H9 (cell line): ENCODE results near the gene ZCCHC13. TPM values are rescaled to one million over a fixed set of nuclear protein-coding genes. Genes with fewer than 3 reads are reported as not detected.

Experiments
- DNase-seq: peaks from one replicate; pipeline ENCODE4 v3.0.0-alpha.2; 2017
- H2AFZ ChIP-seq: one replicate; pipeline ENCODE4 v1.6.1; 2013; ENCODE audit warnings: mild to moderate bottlenecking, low read length, control low read depth, moderate library complexity
- H2AK5ac ChIP-seq: 2 replicates; pipeline ENCODE4 v1.6.1; 2013; ENCODE audit warnings: low read length, control low read depth, mixed read lengths; ENCODE audit not compliant: insufficient read length
- H2BK120ac ChIP-seq: one replicate; pipeline ENCODE4 v1.6.1; 2013; ENCODE audit warnings: low read depth, mild to moderate bottlenecking, low read length, control low read depth, inconsistent platforms; ENCODE audit not compliant: poor library complexity, severe bottlenecking
- H2BK12ac ChIP-seq: 2 replicates; pipeline ENCODE4 v1.6.1; 2013; ENCODE audit warnings: low read length, control low read depth, mixed read lengths, low read depth; ENCODE audit not compliant: insufficient read length
- H2BK15ac ChIP-seq: 2 replicates; pipeline ENCODE4 v1.6.1; 2013; ENCODE audit warnings: low read depth, low read length, control low read depth
- H2BK20ac ChIP-seq: one replicate; pipeline ENCODE4 v1.6.1; 2013; ENCODE audit warnings: low read depth, mild to moderate bottlenecking, low read length, control low read depth, inconsistent platforms; ENCODE audit not compliant: poor library complexity, severe bottlenecking
- H2BK5ac ChIP-seq: 2 replicates; pipeline ENCODE4 v1.6.1; 2013; ENCODE audit warnings: low read length, control low read depth, mixed read lengths; ENCODE audit not compliant: insufficient read length
- H3K14ac ChIP-seq: 2 replicates; pipeline ENCODE4 v1.6.1; 2013; ENCODE audit warnings: low read length, control low read depth; ENCODE audit not compliant: insufficient read depth
- H3K18ac ChIP-seq: 2 replicates; pipeline ENCODE4 v1.6.1; 2013; ENCODE audit warnings: low read depth, mild to moderate bottlenecking, mixed read lengths, low read length, control low read depth; ENCODE audit not compliant: insufficient read length
- H3K23ac ChIP-seq: 2 replicates; pipeline ENCODE4 v1.6.1; 2013; ENCODE audit warnings: low read length, control low read depth, mixed read lengths, low read depth; ENCODE audit not compliant: insufficient read length
- H3K23me2 ChIP-seq: 2 replicates; pipeline ENCODE4 v1.6.1; 2013; ENCODE audit warnings: low read depth, mild to moderate bottlenecking, mixed read lengths, low read length, control low read depth; ENCODE audit not compliant: insufficient read length, poor library complexity, severe bottlenecking
- H3K27ac ChIP-seq: 2 replicates; pipeline ENCODE4 v1.5.1; 2013; ENCODE audit warnings: low read length, control low read depth, mixed read lengths, low read depth; ENCODE audit not compliant: insufficient read length
- H3K27me3 ChIP-seq: 2 replicates; pipeline ENCODE4 v1.6.1; 2013; ENCODE audit warnings: low read length, control low read depth, inconsistent platforms; ENCODE audit not compliant: insufficient read depth
- H3K4ac ChIP-seq: 2 replicates; pipeline ENCODE4 v1.6.1; 2013; ENCODE audit warnings: low read depth, mild to moderate bottlenecking, control low read depth, inconsistent platforms, low read length, moderate library complexity
- H3K4me1 ChIP-seq: 2 replicates; pipeline ENCODE4 v1.6.1; 2013; ENCODE audit warnings: low read length, control low read depth, inconsistent platforms; ENCODE audit not compliant: insufficient read depth
- H3K4me2 ChIP-seq: 2 replicates; pipeline ENCODE4 v1.6.1; 2013; ENCODE audit warnings: low read length, control low read depth, mixed read lengths; ENCODE audit not compliant: insufficient read length, insufficient read depth
- H3K56ac ChIP-seq: 2 replicates; pipeline ENCODE4 v1.6.1; 2013; ENCODE audit warnings: low read depth, mild to moderate bottlenecking, mixed read lengths, low read length, control low read depth; ENCODE audit not compliant: insufficient read length
- H3K79me1 ChIP-seq: 2 replicates; pipeline ENCODE4 v1.6.1; 2013; ENCODE audit warnings: low read depth, mild to moderate bottlenecking, moderate library complexity, low read length, control low read depth, inconsistent platforms; ENCODE audit not compliant: insufficient read depth, poor library complexity, severe bottlenecking
- H3K79me2 ChIP-seq: 2 replicates; pipeline ENCODE4 v1.6.1; 2013; ENCODE audit warnings: low read length, control low read depth, inconsistent platforms; ENCODE audit not compliant: insufficient read depth
- H3K9ac ChIP-seq: 2 replicates; pipeline ENCODE4 v1.6.1; 2013; ENCODE audit warnings: low read length, control low read depth, mixed read lengths; ENCODE audit not compliant: insufficient read length; ENCODE audit errors: extremely low read depth
- H3K9me3 ChIP-seq: one replicate; pipeline ENCODE4 v1.6.1; 2013; ENCODE audit warnings: low read depth, low read length, inconsistent platforms; ENCODE audit not compliant: control insufficient read depth
- H3T11ph ChIP-seq: one replicate; pipeline ENCODE4 v1.6.1; 2013; ENCODE audit warnings: mild to moderate bottlenecking, low read length, control low read depth, inconsistent platforms
- H4K20me1 ChIP-seq: one replicate; pipeline ENCODE4 v1.6.1; 2013; ENCODE audit not compliant: control insufficient read depth, insufficient read length, insufficient read depth
- H4K5ac ChIP-seq: 2 replicates; pipeline ENCODE4 v1.6.1; 2013; ENCODE audit warnings: low read depth, mild to moderate bottlenecking, mixed read lengths, low read length, control low read depth; ENCODE audit not compliant: insufficient read length
- H4K8ac ChIP-seq: replicated peaks from 2 replicates; pipeline ENCODE4 v1.6.1; 2013; ENCODE audit warnings: low read length, control low read depth, mixed read lengths, low read depth; ENCODE audit not compliant: insufficient read length
- H4K91ac ChIP-seq: 2 replicates; pipeline ENCODE4 v1.6.1; 2013; ENCODE audit warnings: low read depth, mild to moderate bottlenecking, moderate library complexity, mixed read lengths, low read length, control low read depth; ENCODE audit not compliant: insufficient read length
- H3K27ac Mint-ChIP-seq, 3 experiments: 2 replicates in 2 of 3; 3 replicates in 1 of 3; pipeline ENCODE4 v1.8.0; 2020 to 2021; ENCODE audit warnings: mixed read lengths in 3 of 3, mild to moderate bottlenecking in 1 of 3, moderate library complexity in 1 of 3
- H3K27me3 Mint-ChIP-seq: 2 replicates; pipeline ENCODE4 v1.8.0; 2021; ENCODE audit warnings: low read depth, mild to moderate bottlenecking, moderate library complexity, mixed read lengths
- H3K36me3 Mint-ChIP-seq, 3 experiments: 2 replicates in 2 of 3; 3 replicates in 1 of 3; pipeline ENCODE4 v1.8.0; 2020 to 2021; ENCODE audit warnings: low read depth in 3 of 3, mixed read lengths in 3 of 3; ENCODE audit not compliant: insufficient read depth in 1 of 3
- H3K4me1 Mint-ChIP-seq, 2 experiments: 2 replicates each; pipeline ENCODE4 v1.8.0; 2020; ENCODE audit warnings: mixed read lengths in 2 of 2
- H3K4me3 Mint-ChIP-seq, 2 experiments: 2 replicates in 1 of 2; 3 replicates in 1 of 2; pipeline ENCODE4 v1.8.0; 2020 to 2021; ENCODE audit warnings: mild to moderate bottlenecking in 2 of 2, mixed read lengths in 2 of 2, moderate library complexity in 1 of 2
- H3K9me3 Mint-ChIP-seq, 2 experiments: 2 replicates in 1 of 2; 3 replicates in 1 of 2; pipeline ENCODE4 v1.8.0; 2020; ENCODE audit warnings: mild to moderate bottlenecking in 2 of 2, mixed read lengths in 2 of 2, moderate library complexity in 1 of 2
- WGBS: extraction: QIAGEN DNeasy Blood & Tissue Kit; methylation state at CpG from one replicate; pipeline ENCODE4 v1.1.7; 2013; ENCODE audit warnings: missing lambda C conversion rate, low lambda C conversion rate, mixed read lengths; ENCODE audit not compliant: insufficient read length; ENCODE audit errors: extremely low coverage; 5-methylcytosine and 5-hydroxymethylcytosine counted together
- total RNA-seq: library from RNA; stranded (reverse); gene quantifications from 2 replicates; pipeline ENCODE4 v1.2.1, GENCODE V29; 2021
- TF ChIP-seq, protein P1 (sequence below): fragments of 200-600 bp; sonication (generic); conservative IDR thresholded peaks from 3 replicates; pipeline ENCODE4 v1.8.0; 2021; ENCODE audit warnings: antibody characterized with exemption, mild to moderate bottlenecking

ZCCHC13 gene
- total RNA-seq, 1 experiment from 2014 or later: not detected

DNA sequence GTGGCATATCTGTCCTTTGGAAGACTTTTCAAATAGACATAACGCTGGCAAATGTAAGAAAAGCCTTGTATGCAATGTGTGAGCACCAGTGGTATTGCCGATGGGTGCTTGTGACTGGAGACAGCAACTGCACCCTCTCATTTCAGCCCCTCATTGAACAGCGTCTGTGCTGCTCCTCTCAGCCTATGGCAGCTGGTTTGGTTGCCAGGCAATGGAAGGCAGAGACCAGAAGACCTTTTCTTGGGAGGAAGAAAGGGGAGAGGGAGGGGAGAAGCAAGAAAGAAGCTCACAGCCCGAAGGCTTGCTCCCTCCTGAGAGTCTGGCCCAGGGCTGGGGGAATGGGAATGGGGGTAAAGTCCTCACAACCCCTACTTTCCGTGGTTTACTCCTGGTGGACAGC is 20.2 kb downstream of the ZCCHC13 start:
- H3K9me3 ChIP-seq: no peaks in the 10 kb centered on the region
- H3K79me1 ChIP-seq: no peaks in the 10 kb centered on the region
- no peak overlapping the region for H3K23ac ChIP-seq
- no peak overlapping the region for H2AFZ ChIP-seq
- WGBS: no CpG with 5 or more reads among the region's 5 CpGs
- peaks cover 15% of the 10 kb centered on the region; the same call in 1 of the 2 replicates for H3K4me1 ChIP-seq
- peaks cover 20% of the 10 kb centered on the region for H3K27me3 Mint-ChIP-seq
- H4K91ac ChIP-seq: no peak overlapping the region
- H3K4ac ChIP-seq: no peak overlapping the region
- H2BK5ac ChIP-seq: no peak overlapping the region
- no peak overlapping the region for H3T11ph ChIP-seq
- no peak overlapping the region for H3K9ac ChIP-seq
- TF ChIP-seq, protein P1, sequence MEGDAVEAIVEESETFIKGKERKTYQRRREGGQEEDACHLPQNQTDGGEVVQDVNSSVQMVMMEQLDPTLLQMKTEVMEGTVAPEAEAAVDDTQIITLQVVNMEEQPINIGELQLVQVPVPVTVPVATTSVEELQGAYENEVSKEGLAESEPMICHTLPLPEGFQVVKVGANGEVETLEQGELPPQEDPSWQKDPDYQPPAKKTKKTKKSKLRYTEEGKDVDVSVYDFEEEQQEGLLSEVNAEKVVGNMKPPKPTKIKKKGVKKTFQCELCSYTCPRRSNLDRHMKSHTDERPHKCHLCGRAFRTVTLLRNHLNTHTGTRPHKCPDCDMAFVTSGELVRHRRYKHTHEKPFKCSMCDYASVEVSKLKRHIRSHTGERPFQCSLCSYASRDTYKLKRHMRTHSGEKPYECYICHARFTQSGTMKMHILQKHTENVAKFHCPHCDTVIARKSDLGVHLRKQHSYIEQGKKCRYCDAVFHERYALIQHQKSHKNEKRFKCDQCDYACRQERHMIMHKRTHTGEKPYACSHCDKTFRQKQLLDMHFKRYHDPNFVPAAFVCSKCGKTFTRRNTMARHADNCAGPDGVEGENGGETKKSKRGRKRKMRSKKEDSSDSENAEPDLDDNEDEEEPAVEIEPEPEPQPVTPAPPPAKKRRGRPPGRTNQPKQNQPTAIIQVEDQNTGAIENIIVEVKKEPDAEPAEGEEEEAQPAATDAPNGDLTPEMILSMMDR: no peak
- H2BK20ac ChIP-seq: no peak overlapping the region
- H3K27me3 ChIP-seq: no peaks in the 10 kb centered on the region
- H2BK12ac ChIP-seq: peak overlapping the region; percentile 10
- H3K9me3 Mint-ChIP-seq: peaks cover 3 to 23% of the 10 kb centered on the region in 2 experiments; a peak in 3 of 5 replicates
- no peak for DNase-seq
- no peaks in the 10 kb centered on the region for H3K23me2 ChIP-seq
- H3K18ac ChIP-seq: peak overlapping the region; percentile 67
- H3K14ac ChIP-seq: no peak overlapping the region
- H3K36me3 Mint-ChIP-seq: peaks cover 0 to 24% (median 10%) of the 10 kb centered on the region in 3 experiments; a peak in 4 of 7 replicates
- no peak overlapping the region for H3K56ac ChIP-seq
- H4K8ac ChIP-seq: no peak overlapping the region
- H4K20me1 ChIP-seq: no peaks in the 10 kb centered on the region
- no peak overlapping the region for H2AK5ac ChIP-seq
- no peak overlapping the region for H3K27ac ChIP-seq
- H2BK120ac ChIP-seq: no peak overlapping the region
- peak overlapping the region in 2 of 3 experiments; percentile 98; a peak in 3 of 7 replicates for H3K27ac Mint-ChIP-seq
- H3K79me2 ChIP-seq: no peaks in the 10 kb centered on the region
- H3K4me3 Mint-ChIP-seq: no peak overlapping the region
- no peak overlapping the region for H3K4me2 ChIP-seq
- peaks cover 45 to 55% of the 10 kb centered on the region in 2 experiments for H3K4me1 Mint-ChIP-seq
- no peak overlapping the region for H2BK15ac ChIP-seq
- no peak overlapping the region for H4K5ac ChIP-seq
